HG02973 (cell line): Measurements from ENCODE around the gene MMP20.

Source experiments
- ATAC-seq: cut with Tn5 transposase; IDR thresholded peaks from one replicate; pipeline ENCODE4 v1.9.1; 2021; ENCODE audit warnings: moderate library complexity; ENCODE audit not compliant: unreplicated experiment

Gene MMP20

DNA sequence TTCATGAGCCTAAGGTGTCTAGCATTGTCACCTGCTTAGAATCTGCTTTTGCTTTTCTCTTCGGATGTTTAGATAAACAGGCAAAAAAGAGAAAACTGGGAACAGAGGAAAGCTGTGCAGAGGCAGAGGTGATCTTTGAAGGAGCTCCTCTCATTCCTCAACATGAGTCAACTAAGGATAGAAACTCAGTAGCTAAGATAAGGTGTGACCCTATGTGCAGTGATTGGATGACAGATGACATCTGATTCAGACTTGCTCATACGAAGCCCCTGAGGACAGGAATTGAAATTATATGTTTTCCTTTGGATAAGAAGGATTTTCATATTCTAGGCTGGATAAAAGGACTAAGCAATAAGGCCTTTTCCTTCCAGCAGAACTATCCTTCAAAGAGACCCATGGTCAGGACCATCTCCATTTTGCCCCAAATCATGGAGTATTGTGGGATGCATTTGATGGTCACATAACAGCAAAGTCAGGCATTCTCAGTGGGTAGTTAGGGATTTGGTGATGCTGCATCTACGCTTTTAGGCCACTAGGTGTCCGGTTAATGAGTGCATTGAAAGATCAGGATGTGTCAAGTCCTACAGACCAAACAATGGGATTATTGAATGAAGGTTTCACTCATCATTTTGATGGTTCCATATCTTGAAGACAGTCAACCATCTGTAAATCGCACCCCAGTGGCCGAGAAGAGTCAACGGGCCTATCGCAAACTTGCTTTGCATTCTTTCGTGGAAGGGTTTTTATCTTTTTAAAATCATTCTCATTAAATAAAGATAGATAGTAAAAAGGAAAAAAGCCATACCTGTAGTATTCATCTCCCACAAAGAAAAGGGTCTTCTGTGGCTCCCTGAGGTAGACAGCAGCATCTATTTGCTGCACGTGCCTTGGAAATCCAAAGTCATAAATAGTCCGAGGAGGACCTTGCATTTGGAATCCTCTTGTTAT lies 32.2 kb downstream of the MMP20 start:
- ATAC-seq, result no peak

DNA sequence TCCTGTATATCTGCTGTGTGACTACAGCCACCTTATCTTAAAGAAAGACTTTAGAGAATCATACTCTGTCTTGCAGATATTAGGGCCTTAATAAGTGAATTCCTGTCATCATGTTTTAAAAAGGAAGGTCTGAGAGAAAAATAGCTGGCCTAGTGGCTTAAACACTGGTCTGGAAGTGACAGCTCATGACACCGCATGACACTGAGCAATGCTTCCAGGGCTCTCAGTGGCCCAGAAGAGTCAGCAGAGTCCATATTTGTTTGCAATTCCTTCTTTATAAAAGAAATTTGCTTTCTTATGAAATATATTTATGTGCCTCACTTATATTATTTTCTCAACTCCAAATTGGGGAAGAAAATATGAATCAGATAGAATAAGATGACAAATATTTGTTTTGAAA lies 33.0 kb downstream of the MMP20 start:
- ATAC-seq, result no peak

DNA sequence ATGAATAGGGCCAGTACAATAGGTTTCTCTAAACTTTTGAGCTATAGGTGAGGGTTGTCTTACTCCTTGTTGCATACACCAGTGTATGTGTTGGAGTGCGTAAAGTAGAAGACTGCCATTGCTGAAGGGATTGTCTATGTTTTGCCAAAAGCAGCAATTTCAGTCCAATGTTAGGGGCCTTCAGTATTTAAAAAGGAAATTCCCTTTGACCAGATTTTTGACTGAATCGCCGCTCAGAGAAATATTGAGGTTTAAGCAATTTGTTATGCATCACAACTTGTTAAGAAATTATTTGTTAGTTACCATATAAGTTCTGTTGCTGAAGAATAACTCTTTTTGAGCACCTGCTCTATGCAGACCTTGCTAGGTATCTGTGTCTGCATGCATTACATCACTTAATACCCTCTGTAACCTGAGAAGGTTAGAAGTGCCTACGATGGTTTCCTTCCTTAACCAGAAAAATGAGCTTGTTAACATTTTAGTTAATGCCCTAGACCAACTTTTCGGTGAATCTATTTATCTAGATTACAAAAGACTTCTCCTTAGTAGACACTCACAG lies 33.9 kb downstream of the MMP20 start:
- no peak for ATAC-seq

DNA sequence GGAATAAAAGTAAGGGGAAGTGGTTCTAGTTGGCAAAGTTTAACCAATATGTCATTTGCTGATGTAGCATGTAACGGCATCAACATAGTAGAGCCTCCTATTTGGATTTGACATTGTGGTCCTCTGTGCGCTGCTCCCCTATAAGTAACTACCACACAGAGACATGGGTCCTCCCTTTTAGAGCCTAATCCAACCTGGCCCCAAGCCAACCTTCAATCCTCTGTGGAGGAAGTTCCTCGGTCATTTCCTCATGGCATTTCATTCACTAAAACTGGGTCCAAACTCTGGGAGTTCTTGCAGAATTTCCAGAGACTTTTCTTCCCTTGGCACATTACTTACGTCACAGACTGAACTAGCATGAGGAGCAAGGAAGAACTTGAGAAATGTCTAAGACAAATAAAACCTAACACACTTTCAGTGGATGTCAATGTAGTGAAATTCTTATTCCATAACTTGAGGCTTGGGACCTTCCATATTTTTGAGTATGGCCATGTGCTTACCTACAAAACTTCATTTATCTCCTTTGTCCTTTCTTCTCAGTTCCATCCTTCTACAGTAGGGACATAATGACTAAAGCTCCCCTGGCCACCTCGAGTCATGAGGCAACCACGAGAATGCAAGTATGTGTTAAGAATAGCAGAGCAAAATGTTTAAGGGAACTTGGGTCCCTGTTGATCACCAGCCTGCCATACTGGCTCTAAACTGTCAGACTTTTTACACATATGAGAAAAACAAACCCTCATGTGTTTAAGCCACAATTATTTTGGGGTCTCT lies 34.7 kb downstream of the MMP20 start:
- ATAC-seq, result no peak

DNA sequence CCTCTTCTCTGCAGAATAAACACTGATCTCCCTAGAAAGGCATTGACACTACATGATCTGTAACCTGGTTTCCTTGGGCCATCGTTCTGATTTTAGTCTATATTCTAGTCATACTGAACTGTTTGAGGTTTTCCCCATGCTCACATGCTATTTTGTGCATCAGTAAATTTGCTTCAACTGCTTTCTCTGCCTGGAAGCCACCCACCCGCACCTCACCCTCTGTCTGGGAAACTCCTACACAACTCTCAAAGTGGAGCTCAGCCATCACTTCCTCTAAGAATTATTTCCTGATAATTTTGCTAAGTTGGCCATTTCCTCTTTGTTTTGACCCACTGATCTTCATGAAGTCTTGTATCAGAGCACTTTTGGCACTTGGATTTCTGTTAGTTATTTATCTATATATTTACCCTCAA lies 36.1 kb downstream of the MMP20 start:
- peak; percentile 78 for ATAC-seq

DNA sequence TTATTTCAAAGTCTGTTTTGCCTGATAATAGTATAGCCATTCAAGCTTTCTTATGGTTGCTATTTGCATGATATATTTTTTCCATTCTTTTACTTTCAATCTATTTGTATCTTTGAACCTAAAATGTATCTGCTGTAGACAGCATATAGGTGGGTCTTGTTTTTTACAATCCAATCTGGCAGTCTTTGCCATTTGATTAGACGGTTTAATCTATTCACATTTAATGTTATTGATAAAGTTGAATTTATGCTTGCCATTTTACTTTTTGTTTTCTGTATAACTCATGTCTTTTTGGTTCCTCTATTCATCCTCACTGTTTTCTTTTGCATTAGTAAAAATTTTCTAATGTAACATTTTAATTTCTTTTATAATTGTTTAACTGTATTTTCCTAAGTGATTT lies 37.4 kb downstream of the MMP20 start:
- ATAC-seq, result no peak

DNA sequence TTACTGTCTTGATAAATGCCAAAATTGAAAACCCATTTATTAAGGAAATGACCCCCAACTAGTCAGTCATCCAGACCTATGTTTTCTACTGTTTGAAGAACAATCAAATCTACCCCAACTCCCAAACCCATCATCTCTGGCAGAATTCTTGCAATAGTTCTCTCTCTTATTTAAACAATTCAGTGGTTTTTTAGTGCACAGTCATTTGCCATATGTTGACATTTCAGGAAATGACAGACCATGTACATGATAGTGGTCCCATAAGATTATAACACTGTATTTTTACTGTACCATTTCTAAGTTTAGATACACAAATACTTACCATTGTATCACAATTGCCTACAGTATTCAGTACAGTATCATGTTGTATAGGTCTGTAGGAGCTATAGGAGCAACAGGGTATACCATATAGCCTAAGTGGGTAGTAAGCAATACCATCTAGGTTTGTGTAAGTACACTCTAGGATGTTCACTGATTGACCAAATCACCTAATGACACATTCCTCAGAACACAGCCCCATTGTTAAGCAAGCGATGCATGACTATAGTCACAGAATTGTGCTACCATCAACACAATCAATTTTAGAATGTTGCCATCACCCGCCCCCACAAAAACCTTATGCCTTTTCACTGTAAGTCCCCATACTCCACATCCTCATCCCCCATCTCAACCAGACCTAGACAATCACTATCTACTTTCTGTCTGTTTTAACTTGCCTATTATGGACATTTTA lies 41.8 kb downstream of the MMP20 start:
- ATAC-seq, result no peak

DNA sequence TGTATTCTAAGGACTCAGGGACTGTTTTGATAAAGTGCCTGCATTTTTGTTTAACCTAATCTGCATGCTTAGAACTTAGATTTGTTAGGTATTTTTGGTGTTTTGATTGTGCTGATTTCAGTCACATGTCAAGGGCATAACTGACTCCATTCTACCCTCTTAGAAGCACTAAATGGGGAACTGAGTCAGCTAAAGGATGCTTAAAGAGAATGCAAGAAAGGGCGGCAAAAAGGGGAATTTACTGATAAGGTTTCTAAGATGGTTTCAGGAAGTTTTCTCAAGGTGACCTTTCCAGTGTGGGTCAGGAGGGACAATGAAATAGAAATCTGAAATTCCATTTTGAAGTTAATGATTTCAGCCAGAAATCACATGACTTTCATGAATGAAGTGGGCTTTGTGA lies 43.0 kb downstream of the MMP20 start:
- ATAC-seq, result no peak

DNA sequence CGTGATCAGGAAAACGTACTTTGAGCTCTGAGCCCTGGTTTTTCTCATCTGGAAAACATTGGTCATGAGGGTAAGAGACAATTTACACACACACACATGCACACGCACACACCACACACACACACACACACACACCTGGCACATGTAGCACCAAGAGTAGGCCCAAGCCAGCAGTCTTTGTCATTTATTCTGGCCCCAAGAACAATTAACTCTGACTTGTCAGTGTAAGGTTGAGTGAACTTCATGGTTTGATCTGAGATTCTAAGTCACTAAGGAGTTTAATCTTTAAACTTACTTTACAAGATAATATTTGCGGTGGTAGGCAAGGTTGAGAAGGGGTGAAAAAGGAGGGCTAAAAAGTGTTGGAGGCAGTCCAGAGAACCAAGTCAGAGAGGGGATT lies 44.1 kb downstream of the MMP20 start:
- no peak for ATAC-seq

DNA sequence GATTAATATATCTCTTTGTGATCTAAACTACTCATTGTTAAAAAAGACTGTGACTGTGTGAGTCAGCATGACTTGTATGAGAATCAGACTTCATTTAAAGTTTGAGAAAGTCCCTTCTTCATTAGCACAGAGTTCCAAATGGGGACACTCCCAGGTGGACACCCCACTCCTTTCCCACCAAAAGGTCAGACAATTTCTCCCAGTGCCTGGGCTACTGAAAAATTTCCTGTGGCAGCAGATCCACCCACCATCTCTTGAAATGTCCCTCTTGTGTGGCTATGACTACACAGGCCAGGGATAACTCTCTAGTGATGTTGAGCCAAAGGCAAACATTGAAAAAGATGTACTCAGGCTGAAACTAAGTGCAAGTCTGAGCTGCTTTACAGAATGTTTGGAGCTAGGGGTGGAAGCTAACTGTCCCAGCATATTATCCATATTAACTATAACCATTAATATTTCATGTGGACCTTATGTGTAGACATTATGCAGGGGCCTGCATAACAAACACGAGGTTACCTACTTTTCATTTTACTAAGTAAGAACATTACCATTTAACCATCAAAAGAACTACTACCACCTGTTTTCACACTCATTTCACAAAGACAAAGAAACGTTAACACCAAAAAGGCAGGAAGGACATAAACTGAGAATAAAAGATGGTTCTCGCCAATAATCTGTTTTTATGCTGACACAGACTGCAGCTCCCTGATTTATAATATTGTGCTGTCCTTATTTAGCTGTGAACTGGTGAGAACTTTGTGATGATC lies 44.8 kb downstream of the MMP20 start:
- ATAC-seq, result peak; percentile 38

DNA sequence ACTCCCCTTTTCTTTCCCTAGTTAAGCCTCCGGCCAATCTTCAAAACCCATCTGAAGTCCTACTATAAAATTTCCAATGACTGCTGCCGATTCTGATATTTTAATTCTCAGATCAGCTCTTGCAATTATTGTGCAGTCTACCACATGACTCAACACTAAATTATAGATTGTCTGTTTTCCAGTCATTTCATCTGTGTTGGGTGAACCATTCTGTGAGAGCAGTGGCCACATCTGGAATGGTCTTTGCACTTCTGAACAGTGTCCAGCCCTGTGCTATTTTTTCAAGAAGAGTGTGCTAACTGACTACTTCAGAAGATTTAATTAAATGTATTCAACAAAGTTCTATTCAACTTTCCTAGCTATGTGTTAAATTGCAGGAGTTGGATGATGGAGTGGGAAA lies 47.4 kb downstream of the MMP20 start:
- no peak for ATAC-seq

DNA sequence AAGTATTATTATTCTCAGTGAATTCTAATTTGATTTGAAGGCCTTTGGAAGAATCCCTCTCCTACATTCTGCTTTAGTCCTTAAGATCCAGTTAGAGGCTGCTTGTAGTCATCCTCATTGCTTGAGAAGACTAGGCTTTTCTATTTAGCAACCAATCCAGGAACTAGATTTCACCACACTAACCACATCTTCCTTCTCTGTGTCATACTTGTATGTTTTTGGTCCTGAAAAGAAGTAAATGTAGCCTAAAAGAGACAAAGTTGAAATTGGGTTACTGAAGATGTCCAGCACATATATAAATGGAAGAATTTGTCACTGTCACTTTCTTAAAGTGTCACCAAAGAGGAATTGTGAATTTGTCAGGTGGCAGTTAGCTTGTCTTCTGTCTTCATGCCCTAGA lies 48.0 kb downstream of the MMP20 start:
- ATAC-seq, result no peak

DNA sequence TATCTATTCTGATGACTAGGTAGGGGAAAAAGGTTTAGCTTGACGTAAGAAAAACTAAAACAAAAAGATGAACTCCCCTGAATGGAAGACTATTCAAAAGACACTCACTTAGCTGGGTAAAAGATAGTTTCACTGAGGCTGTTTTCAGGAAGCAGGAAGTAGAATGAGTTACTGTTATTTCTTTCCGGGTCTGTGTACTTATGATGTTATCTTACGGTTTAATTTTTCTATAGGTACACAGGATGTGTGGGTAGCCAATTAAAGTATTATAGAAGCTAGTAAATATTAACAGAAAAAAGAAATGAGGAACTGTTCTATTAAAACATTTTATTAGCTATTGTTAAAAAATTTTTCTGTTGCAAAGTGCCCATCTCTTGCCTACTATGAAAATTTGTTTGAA lies 48.8 kb downstream of the MMP20 start:
- no peak for ATAC-seq

DNA sequence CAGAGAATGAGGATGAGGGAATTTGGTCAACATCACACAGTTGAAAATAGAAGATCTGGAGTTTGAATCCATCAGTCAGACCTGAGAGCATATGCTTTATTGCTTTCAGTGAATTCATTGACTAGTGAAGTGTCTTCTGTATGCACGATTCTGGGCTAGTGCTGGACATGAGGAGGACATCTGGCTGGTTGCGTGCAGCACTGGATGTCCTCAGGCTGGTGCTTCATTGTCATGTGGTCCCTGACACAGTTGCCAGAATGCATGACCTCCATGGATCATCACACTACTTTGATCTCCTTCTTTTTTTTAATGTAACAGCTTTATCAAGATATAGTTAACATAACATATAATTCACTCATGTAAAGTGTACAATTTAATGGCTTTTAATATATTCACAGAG lies 50.1 kb downstream of the MMP20 start:
- ATAC-seq, result no peak

DNA sequence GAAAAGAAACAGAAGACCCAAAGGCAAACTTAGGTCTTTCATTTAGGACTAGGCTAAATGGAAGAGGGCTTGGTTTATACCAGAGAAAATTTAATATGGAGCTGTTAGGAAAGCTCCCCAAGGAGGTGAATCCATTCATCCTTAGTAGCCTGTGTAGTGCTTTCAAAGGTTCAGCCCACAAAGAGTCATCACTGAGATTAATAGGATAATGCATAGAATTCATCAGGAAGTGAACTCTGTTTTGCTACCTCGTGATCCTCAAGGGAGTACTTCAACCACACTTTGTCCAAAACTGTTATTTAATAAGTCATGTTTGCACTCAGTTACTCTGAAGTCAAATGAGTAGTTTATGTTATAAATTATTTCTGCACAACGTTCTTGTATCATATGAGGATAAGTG lies 51.3 kb downstream of the MMP20 start:
- no peak for ATAC-seq

DNA sequence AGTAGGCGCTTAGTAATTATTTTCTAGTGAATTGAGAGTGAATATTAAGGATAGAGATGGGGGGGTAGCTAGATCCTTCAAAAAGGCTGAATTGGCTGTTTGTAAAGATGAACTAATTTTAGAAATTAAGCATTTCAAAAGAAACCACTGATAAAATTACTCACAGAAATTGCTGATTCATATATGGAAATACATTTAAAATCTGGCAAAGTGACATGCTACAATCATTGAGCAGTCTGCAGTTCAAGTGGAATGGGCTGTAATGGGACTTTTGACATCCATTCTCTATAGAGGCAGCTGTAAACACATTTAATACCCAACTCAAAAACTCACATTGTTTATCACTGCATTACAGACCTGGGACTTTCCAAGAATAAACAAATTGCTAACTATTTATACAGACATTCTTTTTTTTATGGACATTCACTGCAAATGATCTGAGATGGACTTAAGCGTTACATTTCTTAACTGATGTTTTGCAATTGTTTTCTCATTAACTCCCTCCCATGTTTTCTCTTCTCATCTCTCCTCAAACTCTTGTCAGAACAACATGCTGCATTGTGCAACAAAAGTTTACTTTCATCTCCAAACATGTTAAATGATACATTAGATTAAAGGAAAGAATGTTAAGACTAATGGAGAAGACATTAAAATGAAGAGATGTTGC lies 52.4 kb downstream of the MMP20 start:
- no peak for ATAC-seq

DNA sequence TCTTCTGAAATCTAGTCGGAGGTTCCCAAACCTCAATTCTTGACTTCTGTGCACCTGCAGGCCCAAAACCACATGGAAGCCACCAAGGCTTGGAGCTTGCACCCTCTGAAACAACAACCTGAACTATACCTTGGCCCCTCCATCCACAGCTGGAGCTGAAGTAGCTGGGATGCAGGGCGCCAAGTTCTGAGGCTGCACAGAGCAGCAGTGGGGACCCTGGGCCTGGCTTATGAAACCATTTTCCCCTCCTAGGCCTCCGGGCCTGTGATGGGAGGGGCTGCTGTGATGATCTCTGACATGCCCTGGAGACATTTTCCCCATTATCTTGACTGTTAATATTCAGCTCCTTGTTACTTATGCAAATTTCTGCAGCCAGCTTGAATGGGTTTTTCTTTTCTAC lies 56.3 kb downstream of the MMP20 start:
- ATAC-seq, result no peak

DNA sequence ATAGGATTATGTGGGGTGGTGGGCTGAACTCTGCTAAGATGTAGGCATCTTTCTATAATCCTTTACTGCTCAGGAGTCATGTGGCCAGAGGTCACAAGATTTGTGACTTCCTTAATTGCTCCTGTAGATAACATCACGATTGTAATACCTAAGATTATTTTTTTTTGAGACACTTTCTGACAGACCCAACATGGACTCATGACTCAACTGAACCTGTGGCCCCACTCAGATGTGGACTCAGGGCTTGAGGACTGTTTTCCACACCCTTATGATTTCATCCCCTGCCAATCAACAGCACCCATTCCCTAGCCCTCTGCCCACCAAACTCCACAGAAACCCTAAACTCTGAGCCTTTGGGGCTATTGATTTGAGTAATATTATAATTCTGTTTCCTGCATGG lies 59.0 kb downstream of the MMP20 start:
- ATAC-seq, result no peak

DNA sequence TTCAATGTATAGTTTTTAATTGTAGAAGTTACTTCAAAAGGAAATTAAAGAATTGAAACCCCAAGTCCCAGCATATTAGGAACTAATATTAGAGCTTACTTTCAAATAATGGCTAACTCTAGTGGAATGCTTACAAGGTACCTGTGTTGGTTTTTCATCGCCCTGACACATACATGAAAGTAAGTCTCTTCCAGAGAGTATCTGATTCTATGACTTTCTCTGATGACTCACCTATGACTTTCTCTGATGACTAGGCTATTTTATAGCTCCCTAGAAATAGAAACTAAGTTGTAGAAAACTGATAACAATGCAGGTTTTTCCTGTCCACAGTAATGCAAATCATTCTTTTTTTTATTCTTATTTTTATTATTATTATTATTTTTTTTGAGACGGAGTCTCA lies 61.0 kb downstream of the MMP20 start:
- peak; percentile 70 for ATAC-seq

DNA sequence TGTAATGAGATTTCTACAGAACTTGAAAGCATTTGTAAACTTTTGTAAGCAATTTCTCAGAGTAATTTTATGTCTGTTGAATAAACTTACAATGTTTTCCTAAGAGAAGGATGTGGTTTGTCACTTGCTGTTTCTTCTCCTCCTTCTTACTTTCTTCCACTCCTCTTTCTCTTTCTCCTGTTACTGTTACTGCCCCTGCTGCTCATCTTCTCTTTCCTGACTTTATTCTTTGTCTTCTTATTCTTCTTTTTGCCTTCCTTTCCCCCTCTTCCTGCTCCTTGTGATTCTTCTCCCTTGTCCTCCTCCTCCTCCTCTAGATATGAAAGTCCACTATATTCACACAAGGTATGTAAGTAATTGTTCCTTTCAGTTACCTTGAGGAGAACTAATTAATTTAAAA lies 63.5 kb downstream of the MMP20 start:
- no peak for ATAC-seq
